Pulmonary artery endothelial cell (primary cell): ENCODE measurements around the gene CSRP3. TPM values are rescaled to one million over a fixed set of nuclear protein-coding genes. Genes with fewer than 3 reads are reported as not detected.

ENCODE experiments used
- DNase-seq: peaks from one replicate; pipeline ENCODE4 v3.0.0-alpha.2; 2011; ENCODE audit warnings: low read depth, low spot score
- total RNA-seq: library from RNA; depleted of rRNA; stranded (reverse); fragments of >200 nt; gene quantifications from 2 replicates; pipeline ENCODE4 v1.2.3, GENCODE V29; 2014

The CSRP3 gene
- total RNA-seq, 1 donor from 2014 or later = not detected

- DNase-seq = no peak
Observed at GRCh38 chr11:19225581-19225980, 23.8 kb upstream of the CSRP3 start.

- DNase-seq = no peak
Observed at GRCh38 chr11:19225123-19225522, 23.3 kb upstream of the CSRP3 start.

- peak; percentile 47 for DNase-seq
Observed at GRCh38 chr11:19220903-19221724, 19.3 kb upstream of the CSRP3 start.

GRCh38 chr11:19218786-19219460, 17.1 kb upstream of the CSRP3 start:
- no peak for DNase-seq

GRCh38 chr11:19218216-19218615, 16.4 kb upstream of the CSRP3 start:
- DNase-seq = no peak

DNA sequence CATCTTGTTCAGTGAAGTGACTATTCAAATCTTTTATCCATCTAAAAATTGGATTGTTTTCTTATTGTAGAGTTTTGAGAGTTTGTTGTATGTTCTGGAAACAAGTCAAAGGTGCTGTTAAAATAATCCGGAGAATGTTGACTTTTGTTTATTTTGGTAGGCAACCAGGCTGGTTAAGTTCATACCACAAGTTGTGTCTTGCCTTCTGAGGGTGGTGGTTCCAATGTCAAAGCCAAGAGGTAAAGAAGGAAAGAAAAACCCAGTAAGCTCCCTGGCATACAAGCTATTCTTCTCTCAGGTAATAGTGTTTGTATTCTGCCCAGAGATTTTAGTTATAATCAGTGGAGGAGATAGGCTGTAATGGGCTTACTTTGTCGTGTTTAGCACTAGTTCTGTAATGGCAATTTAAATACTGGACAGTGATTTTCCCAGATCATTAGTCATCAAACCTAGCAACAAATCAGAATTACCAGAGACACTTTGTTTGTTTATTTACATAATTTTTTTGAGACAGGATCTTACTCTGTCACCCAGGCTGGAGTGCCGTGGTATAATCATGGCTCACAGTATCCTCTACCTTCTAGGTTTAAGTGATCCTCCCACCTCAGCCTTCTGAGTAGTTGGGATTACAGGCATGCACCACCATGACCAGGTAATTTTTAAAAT, 15.1 kb upstream of the CSRP3 start:
- DNase-seq = no peak

DNA sequence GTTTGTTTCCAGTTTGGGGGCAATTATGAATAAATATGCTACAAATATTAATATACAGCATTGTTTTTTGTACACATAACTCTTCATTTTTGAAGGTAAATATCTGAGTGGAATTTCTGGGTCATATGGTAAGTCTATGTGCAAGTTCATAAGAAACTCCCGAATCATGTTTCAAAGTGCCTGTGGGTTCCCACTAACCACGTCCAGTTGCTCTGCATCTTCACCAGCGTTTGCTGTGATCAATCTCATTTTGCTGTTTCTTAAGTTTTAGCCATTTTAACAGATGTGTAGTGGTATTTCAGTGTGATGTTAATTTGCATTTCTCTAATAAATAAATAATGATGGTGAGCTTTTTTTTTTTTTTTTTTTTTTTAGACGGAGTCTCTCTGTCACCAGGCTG, 14.2 kb upstream of the CSRP3 start:
- DNase-seq = no peak

DNA sequence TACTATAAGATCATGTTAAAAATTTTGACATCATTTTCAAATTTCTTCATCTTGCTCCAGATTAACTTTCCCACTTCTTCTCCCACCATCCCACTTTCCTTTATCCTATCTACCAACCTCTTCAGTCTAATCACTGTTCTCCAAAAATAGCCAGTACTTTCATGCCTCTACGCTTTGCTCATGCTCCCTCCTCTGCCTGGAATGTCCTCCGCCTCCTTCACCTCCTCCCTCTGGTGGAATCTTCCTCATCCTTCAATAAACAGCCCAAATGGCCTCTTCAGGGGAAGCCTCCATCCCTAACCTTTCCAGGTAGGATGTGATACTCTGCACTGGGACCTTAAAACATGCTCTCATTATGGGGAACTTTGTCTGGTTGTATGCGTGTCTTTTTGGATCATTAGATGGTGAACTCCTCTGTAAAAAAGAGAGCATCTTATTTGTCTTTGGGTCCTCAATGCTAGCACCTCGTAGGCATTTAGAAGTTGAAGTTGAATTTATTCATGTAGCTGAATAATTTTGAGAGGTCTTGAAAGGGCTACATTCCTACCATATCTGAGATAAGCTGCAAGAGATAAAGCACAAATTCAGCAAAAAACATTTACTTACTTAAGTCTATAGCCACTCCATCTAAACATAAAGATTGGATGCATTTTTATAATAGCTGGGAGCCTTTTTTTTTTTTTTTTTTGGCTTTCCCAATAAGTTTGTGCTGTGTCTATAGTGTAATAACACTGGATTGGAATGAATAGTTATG, 8.0 kb upstream of the CSRP3 start:
- no peak for DNase-seq

GRCh38 chr11:19208959-19209546, 7.3 kb upstream of the CSRP3 start:
- no peak for DNase-seq

GRCh38 chr11:19208181-19208580, 6.4 kb upstream of the CSRP3 start:
- DNase-seq = no peak

GRCh38 chr11:19204836-19205235, 3.1 kb upstream of the CSRP3 start:
- no peak for DNase-seq

DNA sequence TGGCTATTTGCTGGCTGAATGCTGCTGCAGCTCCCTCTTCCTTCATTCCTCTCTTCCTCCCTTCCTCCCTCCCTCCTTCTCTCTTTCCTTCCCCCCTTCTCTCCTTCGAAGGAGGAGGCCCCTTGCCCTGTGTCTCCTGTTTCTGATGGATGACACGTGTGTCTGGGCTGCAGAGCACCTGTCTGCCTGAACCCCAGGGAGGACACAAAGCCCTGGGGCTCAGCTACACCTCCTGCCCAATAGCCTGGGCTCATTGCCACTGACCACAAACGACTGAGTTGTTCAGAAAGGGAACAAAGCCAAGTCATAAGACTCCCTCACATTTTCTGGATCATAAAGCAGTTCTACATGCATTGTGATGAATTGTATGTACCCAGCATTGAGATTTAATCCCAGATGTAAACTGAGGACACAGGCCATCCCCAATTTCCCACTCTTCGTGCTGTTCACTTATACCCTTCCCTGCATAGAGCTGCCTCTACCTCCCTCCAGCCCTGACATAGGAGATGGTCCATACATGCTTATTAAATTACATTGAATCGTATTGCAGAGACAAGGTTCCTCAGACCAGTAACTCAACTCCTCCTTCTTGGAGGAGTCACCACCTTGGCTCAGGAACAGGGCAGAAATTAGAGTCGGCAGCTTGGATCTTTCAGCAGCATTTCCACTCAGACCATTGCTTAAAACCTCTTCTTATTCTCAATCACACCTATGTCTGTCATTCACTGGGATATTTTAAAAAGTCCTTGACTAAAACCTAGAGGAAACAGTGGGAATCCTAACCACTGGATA, 1.2 kb downstream of the CSRP3 start:
- DNase-seq = peak; percentile 22

DNA sequence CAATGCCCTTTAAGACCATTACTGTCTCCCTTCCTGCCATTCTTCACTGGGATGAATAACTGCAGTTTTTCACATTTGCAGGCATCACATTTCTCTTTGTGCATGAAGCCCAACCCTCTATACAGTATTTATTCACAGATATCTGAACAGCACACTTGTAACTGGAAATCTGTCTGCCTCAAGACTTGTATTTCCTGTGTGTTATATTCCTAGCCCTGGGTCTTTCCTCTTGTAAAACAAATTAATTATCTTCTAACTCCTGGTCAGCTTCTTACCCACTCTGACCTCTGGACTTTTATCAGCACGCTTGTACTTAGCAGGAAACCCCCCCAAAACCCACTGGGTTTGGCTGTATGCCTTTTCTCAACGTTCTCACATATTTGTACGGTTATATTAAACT, 2.0 kb downstream of the CSRP3 start:
- DNase-seq = peak; percentile 69

- no peak for DNase-seq
Observed at GRCh38 chr11:19199048-19199447, 2.7 kb downstream of the CSRP3 start.

GRCh38 chr11:19196432-19196831, 5.4 kb downstream of the CSRP3 start:
- no peak for DNase-seq

DNA sequence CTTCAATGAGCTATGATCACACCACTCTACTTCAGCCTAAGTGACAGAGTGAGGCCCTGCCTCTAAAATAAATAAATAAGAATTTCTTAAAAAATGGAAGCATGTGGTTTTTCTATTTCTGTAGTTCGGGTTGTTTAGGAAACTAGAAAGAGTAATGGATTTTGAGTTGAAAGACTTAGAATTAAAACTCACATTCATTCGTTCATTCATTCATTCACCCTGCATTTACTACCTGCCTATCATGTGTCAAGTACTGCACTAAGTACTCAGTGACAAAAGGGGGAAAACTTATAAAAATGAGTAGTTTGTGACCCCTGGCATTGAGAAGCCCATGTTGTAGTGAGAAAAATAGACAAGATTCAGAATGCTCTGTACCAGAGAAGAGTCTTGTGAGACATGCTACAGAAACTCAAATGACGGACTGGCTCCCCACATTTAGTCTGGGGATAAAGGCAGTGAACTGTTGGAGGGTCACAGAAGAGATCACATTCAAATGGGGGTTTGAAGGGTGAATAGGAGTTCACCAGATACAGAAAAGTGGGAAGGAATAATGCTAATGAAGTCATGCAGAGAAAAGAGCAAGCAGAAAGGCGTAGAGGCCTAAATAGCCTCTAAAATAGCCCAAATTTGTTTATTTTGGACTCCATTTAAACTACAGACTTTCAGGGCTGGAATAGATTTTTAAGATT, 7.0 kb downstream of the CSRP3 start:
- no peak for DNase-seq

DNA sequence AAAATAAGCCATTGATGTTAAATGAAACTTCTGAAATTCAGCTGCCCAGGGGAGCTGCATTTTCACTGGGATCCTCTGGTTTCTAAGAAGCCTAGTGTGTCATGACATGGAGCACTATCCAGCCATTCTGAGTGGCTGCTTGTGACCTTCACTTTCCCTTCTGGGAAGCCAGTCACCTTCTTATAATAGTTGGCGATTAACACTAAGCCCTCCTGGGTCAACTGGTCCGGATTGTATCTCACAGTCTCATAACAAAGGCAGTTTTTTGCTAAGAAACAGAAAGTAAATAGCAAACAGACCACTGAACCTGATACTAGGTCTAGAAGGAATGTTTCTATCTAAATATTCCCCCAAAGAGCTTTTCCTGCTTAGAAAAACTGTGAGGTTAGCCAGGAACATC, 7.9 kb downstream of the CSRP3 start:
- DNase-seq = no peak

DNA sequence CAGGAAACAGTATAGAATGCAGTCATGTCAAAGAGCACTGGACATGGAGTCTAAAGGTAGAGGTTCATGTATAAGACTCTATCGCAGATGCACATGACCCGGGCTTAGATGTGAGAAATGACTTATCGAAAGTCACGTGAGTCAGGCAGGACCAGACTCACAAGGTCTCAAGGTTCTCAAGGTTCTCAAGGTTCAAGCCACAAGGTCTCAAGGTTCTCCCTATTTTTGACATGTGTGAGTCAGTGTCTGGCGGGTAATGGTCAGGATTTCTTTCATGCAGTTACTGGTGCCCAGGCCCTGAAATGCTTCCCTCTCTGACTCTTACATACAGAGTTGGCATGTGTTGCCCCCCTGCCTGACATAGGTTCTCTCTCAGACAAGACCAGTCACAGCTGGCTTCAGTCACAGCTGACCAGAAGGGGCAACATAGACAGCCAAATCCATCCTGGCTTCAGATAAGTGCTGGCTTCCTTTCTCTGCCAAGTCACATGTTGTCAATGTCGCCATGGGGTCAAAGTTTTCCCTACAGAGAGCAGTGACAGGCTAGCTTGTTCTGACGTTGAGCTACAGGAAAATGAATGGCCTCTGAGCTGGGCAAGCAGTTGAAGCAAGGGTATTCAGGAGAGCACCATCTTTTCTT, 10.1 kb downstream of the CSRP3 start:
- no peak for DNase-seq

- no peak for DNase-seq
Observed at GRCh38 chr11:19187833-19188258, 13.9 kb downstream of the CSRP3 start.
